ENCODE results near the gene ANP32B. TPM values are rescaled to one million over a fixed set of nuclear protein-coding genes. Genes with fewer than 3 reads are reported as not detected.
"Not testable (repeated sequence)": the region's sequence is repeated elsewhere in the genome, so short reads cannot be mapped to it uniquely, and the experiment has no call there.

The ANP32B gene
- total and polyA plus RNA-seq, 2 experiments from 2014 or later = 15.4 to 64.3 TPM

- Histone ChIP-seq H3K4me1 (ENCODE audit: insufficient read depth) (no peaks in the 10 kb centered on the region), H2AFZ (no peak overlapping the region), H4K20me1 (ENCODE audit: insufficient read depth, poor library complexity, severe bottlenecking) (no peaks in the 10 kb centered on the region), H3K27me3 (peaks cover 80% of the 10 kb centered on the region), H3K79me2 (no peaks in the 10 kb centered on the region), H3K4me2 (no peak overlapping the region), H3K9me2 (replicated peaks; ENCODE audit: insufficient read depth) (no peaks in the 10 kb centered on the region), H3K9me3 (ENCODE audit: low read depth) (no peaks in the 10 kb centered on the region), H3K27ac (no peak overlapping the region), H3K4me3 (no peak overlapping the region), H3K36me3 (replicated peaks; ENCODE audit: insufficient read depth, low read depth) (no peaks in the 10 kb centered on the region)
- WGBS (ENCODE audit: low lambda C conversion rate, missing lambda C conversion rate) = 92% methylated on average over 1 of the region's 1 CpG
- TF ChIP-seq CTCF (IDR thresholded peaks at IDR 0.05; ENCODE audit: poor library complexity) (no peak), EZH2phosphoT487 (IDR thresholded peaks at IDR 0.05; ENCODE audit: low read depth, severe bottlenecking, unreplicated experiment) (no peak), EZH2 (IDR thresholded peaks at IDR 0.05; ENCODE audit: borderline replicate concordance) (no peak)
- DNase-seq (ENCODE audit: low spot score) = no peak
Observed at GRCh38 chr9:97941323-97941722, 41.8 kb upstream of the ANP32B start.

- H3K9me3 ChIP-seq (ENCODE audit: low read depth) = no peaks in the 10 kb centered on the region
- no peaks in the 10 kb centered on the region for H4K20me1 ChIP-seq (ENCODE audit: insufficient read depth, poor library complexity, severe bottlenecking)
- no peak overlapping the region for H2AFZ ChIP-seq
- no peak overlapping the region for H3K27ac ChIP-seq
- H3K79me2 ChIP-seq = no peaks in the 10 kb centered on the region
- no peaks in the 10 kb centered on the region for H3K4me1 ChIP-seq (ENCODE audit: insufficient read depth)
- H3K36me3 ChIP-seq (replicated peaks; ENCODE audit: insufficient read depth, low read depth) = no peaks in the 10 kb centered on the region
- no peak overlapping the region for H3K4me2 ChIP-seq
- TF ChIP-seq EZH2 (IDR thresholded peaks at IDR 0.05; ENCODE audit: borderline replicate concordance) (no peak), CTCF (IDR thresholded peaks at IDR 0.05; ENCODE audit: poor library complexity) (no peak), EZH2phosphoT487 (IDR thresholded peaks at IDR 0.05; ENCODE audit: low read depth, severe bottlenecking, unreplicated experiment) (no peak)
- peaks cover 62% of the 10 kb centered on the region for H3K27me3 ChIP-seq
- H3K4me3 ChIP-seq = no peak overlapping the region
- DNase-seq (ENCODE audit: low spot score) = no peak
- no peaks in the 10 kb centered on the region for H3K9me2 ChIP-seq (replicated peaks; ENCODE audit: insufficient read depth)
Observed at GRCh38 chr9:97943308-97943855, 39.8 kb upstream of the ANP32B start.

- no peak overlapping the region for H3K4me3 ChIP-seq
- no peaks in the 10 kb centered on the region for H3K36me3 ChIP-seq (replicated peaks; ENCODE audit: insufficient read depth, low read depth)
- TF ChIP-seq EZH2phosphoT487 (IDR thresholded peaks at IDR 0.05; ENCODE audit: low read depth, severe bottlenecking, unreplicated experiment) (no peak), EZH2 (IDR thresholded peaks at IDR 0.05; ENCODE audit: borderline replicate concordance) (no peak), CTCF (IDR thresholded peaks at IDR 0.05; ENCODE audit: poor library complexity) (no peak)
- H3K27me3 ChIP-seq = peaks cover 51% of the 10 kb centered on the region
- H3K27ac ChIP-seq = no peak overlapping the region
- no peaks in the 10 kb centered on the region for H3K9me2 ChIP-seq (replicated peaks; ENCODE audit: insufficient read depth)
- H4K20me1 ChIP-seq (ENCODE audit: insufficient read depth, poor library complexity, severe bottlenecking) = no peaks in the 10 kb centered on the region
- DNase-seq (ENCODE audit: low spot score) = no peak
- H2AFZ ChIP-seq = no peak overlapping the region
- H3K9me3 ChIP-seq (ENCODE audit: low read depth) = no peaks in the 10 kb centered on the region
- H3K4me2 ChIP-seq = no peak overlapping the region
- WGBS (ENCODE audit: low lambda C conversion rate, missing lambda C conversion rate) = 80% methylated on average over 3 of the region's 3 CpGs
- H3K4me1 ChIP-seq (ENCODE audit: insufficient read depth) = no peaks in the 10 kb centered on the region
- H3K79me2 ChIP-seq = no peaks in the 10 kb centered on the region
Observed at GRCh38 chr9:97944612-97945011, 38.5 kb upstream of the ANP32B start.

GRCh38 chr9:97945470-97945869 lies 37.7 kb upstream of the ANP32B start:
- H3K4me2 ChIP-seq; H3K79me2 ChIP-seq; DNase-seq (ENCODE audit: low spot score); H3K27ac ChIP-seq; H3K4me3 ChIP-seq; H3K4me1 ChIP-seq (ENCODE audit: insufficient read depth); H3K9me2 ChIP-seq (replicated peaks; ENCODE audit: insufficient read depth); H3K9me3 ChIP-seq (ENCODE audit: low read depth); H4K20me1 ChIP-seq (ENCODE audit: insufficient read depth, poor library complexity, severe bottlenecking); H2AFZ ChIP-seq; H3K36me3 ChIP-seq (replicated peaks; ENCODE audit: insufficient read depth, low read depth): not testable (repeated sequence)
- H3K27me3 ChIP-seq = peaks cover 42% of the 10 kb centered on the region
- 91% methylated on average over 2 of the region's 2 CpGs for whole genome bisulfite sequencing (ENCODE audit: low lambda C conversion rate, missing lambda C conversion rate)

GRCh38 chr9:97947094-97947493 lies 36.0 kb upstream of the ANP32B start:
- DNase-seq (ENCODE audit: low spot score) = not testable (repeated sequence)

GRCh38 chr9:97950873-97951272 lies 32.3 kb upstream of the ANP32B start:
- not testable (repeated sequence) for H3K4me1 ChIP-seq (ENCODE audit: insufficient read depth); H2AFZ ChIP-seq; H3K4me3 ChIP-seq; H3K9me3 ChIP-seq (ENCODE audit: low read depth); H3K9me2 ChIP-seq (replicated peaks; ENCODE audit: insufficient read depth); H3K79me2 ChIP-seq; H3K27me3 ChIP-seq; H3K27ac ChIP-seq; H3K4me2 ChIP-seq; H3K36me3 ChIP-seq (replicated peaks; ENCODE audit: insufficient read depth, low read depth); H4K20me1 ChIP-seq (ENCODE audit: insufficient read depth, poor library complexity, severe bottlenecking); DNase-seq (ENCODE audit: low spot score)
- WGBS (ENCODE audit: low lambda C conversion rate, missing lambda C conversion rate) = 77% methylated on average over 5 of the region's 5 CpGs

More at GRCh38 chr9:97947094-97947493, 36.0 kb upstream of the ANP32B start:
- H3K9me3 ChIP-seq (ENCODE audit: low read depth); H3K27ac ChIP-seq; H4K20me1 ChIP-seq (ENCODE audit: insufficient read depth, poor library complexity, severe bottlenecking); H3K9me2 ChIP-seq (replicated peaks; ENCODE audit: insufficient read depth); H3K79me2 ChIP-seq; H3K4me1 ChIP-seq (ENCODE audit: insufficient read depth); H3K4me2 ChIP-seq; H3K4me3 ChIP-seq; H2AFZ ChIP-seq; H3K36me3 ChIP-seq (replicated peaks; ENCODE audit: insufficient read depth, low read depth): not testable (repeated sequence)
- 36% methylated on average over 2 of the region's 2 CpGs for WGBS (ENCODE audit: low lambda C conversion rate, missing lambda C conversion rate)
- H3K27me3 ChIP-seq = peaks cover 26% of the 10 kb centered on the region

Measured in hepatocyte (in vitro differentiated cells).